HepG2 (cell line): ENCODE measurements around the gene GPSM1. TPM values are rescaled to one million over a fixed set of nuclear protein-coding genes. Genes with fewer than 3 reads are reported as not detected.

Experiments used
- FOXM1 ChIP-seq: sonication (generic); formaldehyde crosslinking; IDR thresholded peaks from 2 replicates; pipeline ENCODE4 v1.5.0; 2020; ENCODE audit warnings: missing genetic modification reagents
- IKZF4 ChIP-seq: sonication (generic); formaldehyde crosslinking; IDR thresholded peaks from 2 replicates; pipeline ENCODE4 v1.5.1; 2020; ENCODE audit warnings: borderline replicate concordance, mild to moderate bottlenecking, low read depth, missing genetic modification reagents; ENCODE audit errors: not compliant biosample characterization
- JUNB ChIP-seq: sonication (generic); formaldehyde crosslinking; IDR thresholded peaks from 2 replicates; pipeline ENCODE4 v1.8.0; 2022; ENCODE audit warnings: missing genetic modification reagents, mild to moderate bottlenecking, borderline replicate concordance
- KDM6A ChIP-seq: IDR thresholded peaks from 2 replicates; pipeline ENCODE4 v1.6.1; 2016; ENCODE audit warnings: low read depth
- KLF9 ChIP-seq: IDR thresholded peaks from 2 replicates; pipeline ENCODE4 v1.6.1; 2016; ENCODE audit warnings: low read depth
- MATR3 ChIP-seq: sonication (generic); formaldehyde crosslinking; IDR thresholded peaks from 2 replicates; pipeline ENCODE4 v1.4.0; 2020; ENCODE audit warnings: missing genetic modification reagents
- MAX ChIP-seq: IDR thresholded peaks from 2 replicates; pipeline ENCODE4 v1.6.1; 2012; ENCODE audit warnings: inconsistent platforms
- MBD4 ChIP-seq: IDR thresholded peaks from 2 replicates; pipeline ENCODE4 v1.6.1; 2012; ENCODE audit warnings: low read length, inconsistent platforms, borderline replicate concordance
- MEIS2 ChIP-seq: sonication (generic); formaldehyde crosslinking; IDR thresholded peaks from 2 replicates; pipeline ENCODE4 v1.9.0; 2021; ENCODE audit warnings: mild to moderate bottlenecking, missing genetic modification reagents
- MIER3 ChIP-seq: IDR thresholded peaks from 2 replicates; pipeline ENCODE4 v1.6.1; 2016; ENCODE audit warnings: missing compliant biosample characterization, borderline replicate concordance
- PBX2 ChIP-seq: IDR thresholded peaks from 2 replicates; pipeline ENCODE4 v1.6.1; 2016; ENCODE audit warnings: control low read depth
- PLSCR1 ChIP-seq: sonication (generic); formaldehyde crosslinking; IDR thresholded peaks from 2 replicates; pipeline ENCODE4 v1.5.0; 2020; ENCODE audit warnings: missing genetic modification reagents, mild to moderate bottlenecking, borderline replicate concordance
- RFX5 ChIP-seq: IDR thresholded peaks from 2 replicates; pipeline ENCODE4 v1.6.1; 2011; ENCODE audit warnings: low read depth, low read length, improper control_type of control experiment
- RXRA ChIP-seq: sonication (generic); formaldehyde crosslinking; IDR thresholded peaks from 2 replicates; pipeline ENCODE4 v1.5.1; 2020; ENCODE audit warnings: missing genetic modification reagents
- SMAD9 ChIP-seq: sonication (generic); formaldehyde crosslinking; IDR thresholded peaks from 2 replicates; pipeline ENCODE4 v1.5.1; 2020; ENCODE audit warnings: mild to moderate bottlenecking, missing genetic modification reagents
- SSRP1 ChIP-seq: IDR thresholded peaks from 2 replicates; pipeline ENCODE4 v1.6.1; 2016; ENCODE audit warnings: control low read depth
- TRIM24 ChIP-seq: sonication (generic); formaldehyde crosslinking; IDR thresholded peaks from 2 replicates; pipeline ENCODE4 v1.8.0; 2022; ENCODE audit warnings: mild to moderate bottlenecking, missing genetic modification reagents
- ZFP91 ChIP-seq: sonication (generic); formaldehyde crosslinking; IDR thresholded peaks from 2 replicates; pipeline ENCODE4 v1.9.0; 2022; ENCODE audit warnings: missing genetic modification reagents, mild to moderate bottlenecking, borderline replicate concordance
- ZNF17 ChIP-seq: sonication (generic); formaldehyde crosslinking; IDR thresholded peaks from 2 replicates; pipeline ENCODE4 v1.5.0; 2020; ENCODE audit warnings: mild to moderate bottlenecking, missing genetic modification reagents
- ZNF549 ChIP-seq: sonication (generic); formaldehyde crosslinking; IDR thresholded peaks from 2 replicates; pipeline ENCODE4 v1.5.0; 2020; ENCODE audit warnings: missing genetic modification reagents
- ZNF563 ChIP-seq: sonication (generic); formaldehyde crosslinking; IDR thresholded peaks from 2 replicates; pipeline ENCODE4 v1.8.0; 2022; ENCODE audit warnings: mild to moderate bottlenecking, moderate library complexity, missing genetic modification reagents
- ZNF629 ChIP-seq: sonication (generic); formaldehyde crosslinking; conservative IDR thresholded peaks from 2 replicates; pipeline ENCODE4 v1.5.0; 2020; ENCODE audit warnings: missing genetic modification reagents
- ZNF704 ChIP-seq: sonication (generic); formaldehyde crosslinking; IDR thresholded peaks from 2 replicates; pipeline ENCODE4 v1.8.1; 2023; ENCODE audit warnings: mild to moderate bottlenecking, inconsistent platforms, moderate library complexity, missing genetic modification reagents, borderline replicate concordance
- ZSCAN20 ChIP-seq: sonication (generic); formaldehyde crosslinking; IDR thresholded peaks from 2 replicates; pipeline ENCODE4 v1.4.0; 2020; ENCODE audit warnings: missing genetic modification reagents, mild to moderate bottlenecking, borderline replicate concordance
- polyA plus RNA-seq, 8 experiments: library from polyadenylated mRNA; depleted of rRNA in 3 of 8; stranded (reverse) in 7 of 8; unstranded in 1 of 8; fragments of >200 nt; fragmentation: Illumina TruSeq in 4 of 8; extraction: Trizol in 4 of 8; gene quantifications; 2 replicates each; pipeline versions ENCODE4 v1.2.1 to v1.2.3, GENCODE V29; 2011 to 2016; ENCODE audit warnings: low read depth in 4 of 8, missing spikeins in 1 of 8, mixed read lengths in 1 of 8; ENCODE audit not compliant: insufficient read depth in 1 of 8
- total RNA-seq, 5 experiments: library from RNA; depleted of rRNA; stranded (reverse); fragments of >200 nt; fragmentation: Illumina TruSeq; extraction: Trizol; gene quantifications; 2 replicates each; pipeline ENCODE4 v1.2.3, GENCODE V29; 2016; ENCODE audit warnings: low read depth in 1 of 5
- TF ChIP-seq, protein P1 (sequence below): sonication (generic); formaldehyde crosslinking; IDR thresholded peaks from 2 replicates; pipeline ENCODE4 v1.8.1; 2022; ENCODE audit warnings: mild to moderate bottlenecking, missing genetic modification reagents

Gene GPSM1
- total and polyA plus RNA-seq, 2 of the 13 experiments (the other 11 are each of a cell fraction or from before 2014, with no cell fraction given): 1.0 to 2.4 TPM

- TF ChIP-seq PBX2 (CRISPR knock-in tag) (no peak), RFX5 (peak; percentile 89), MEIS2 (no peak), TRIM24 (CRISPR knock-in tag) (no peak), RXRA (CRISPR knock-in tag) (0 out of 2 replicates have a peak, but pooled peaks have one; percentile 43), ZNF563 (CRISPR knock-in tag) (no peak), ZNF17 (no peak), SMAD9 (no peak), PLSCR1 (CRISPR knock-in tag) (no peak), ZSCAN20 (CRISPR knock-in tag) (no peak), IKZF4 (CRISPR knock-in tag) (peak; percentile 42), ZNF549 (CRISPR knock-in tag) (no peak), SSRP1 (CRISPR knock-in tag) (no peak), MIER3 (CRISPR knock-in tag) (0 out of 2 replicates have a peak, but pooled peaks have one; percentile 38), ZFP91 (CRISPR knock-in tag) (peak; percentile 55; the same call in 1 of the 2 replicates), MAX (peak; percentile 62), FOXM1 (CRISPR knock-in tag) (no peak), ZNF704 (CRISPR knock-in tag) (no peak), JUNB (CRISPR knock-in tag) (no peak), MBD4 (no peak), ZNF629 (CRISPR knock-in tag) (no peak), KDM6A (CRISPR knock-in tag) (no peak), MATR3 (CRISPR knock-in tag) (no peak), KLF9 (no peak)
- TF ChIP-seq, protein P1, sequence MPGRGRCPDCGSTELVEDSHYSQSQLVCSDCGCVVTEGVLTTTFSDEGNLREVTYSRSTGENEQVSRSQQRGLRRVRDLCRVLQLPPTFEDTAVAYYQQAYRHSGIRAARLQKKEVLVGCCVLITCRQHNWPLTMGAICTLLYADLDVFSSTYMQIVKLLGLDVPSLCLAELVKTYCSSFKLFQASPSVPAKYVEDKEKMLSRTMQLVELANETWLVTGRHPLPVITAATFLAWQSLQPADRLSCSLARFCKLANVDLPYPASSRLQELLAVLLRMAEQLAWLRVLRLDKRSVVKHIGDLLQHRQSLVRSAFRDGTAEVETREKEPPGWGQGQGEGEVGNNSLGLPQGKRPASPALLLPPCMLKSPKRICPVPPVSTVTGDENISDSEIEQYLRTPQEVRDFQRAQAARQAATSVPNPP: no peak
These were observed 30.2 kb upstream of the GPSM1 start (continued) for GRCh38 chr9:136297016-136297691.
